IMR-90 (cell line): ENCODE results near the gene CLUH. TPM values are rescaled to one million over a fixed set of nuclear protein-coding genes. Genes with fewer than 3 reads are reported as not detected.

ENCODE experiments used
- ATAC-seq: fragments of 200-7000 bp; cut with Tn5 transposase; 2 replicates; pipeline ENCODE4 v1.9.1; 2020; ENCODE audit warnings: low read depth, mild to moderate bottlenecking, moderate library complexity
- BruUV-seq: library from RNA; stranded (reverse); fragments of 400-500 nt; replicated peaks from 2 replicates; lab custom pipeline; 2021; lab: Mats Ljungman, UMichigan
- CTCF ChIA-PET: fragments of 300-600 bp; formaldehyde crosslinking; extraction: SDS; loops from one replicate; lab custom pipeline; 2021; ENCODE audit warnings: antibody characterized with exemption; lab: Yijun Ruan, JAX
- POLR2A ChIA-PET: fragments of 300-600 bp; sonication (Branson Sonifier 250); formaldehyde crosslinking; loops from one replicate; lab custom pipeline; 2022; ENCODE audit warnings: antibody characterized with exemption; ENCODE audit not compliant: unreplicated experiment; lab: Charles Lee
- DNase-seq: peaks from one replicate; pipeline ENCODE4 v3.0.0; 2013
- H2AFZ ChIP-seq: replicated peaks from 2 replicates; pipeline ENCODE3; 2013; ENCODE audit warnings: low read length, mild to moderate bottlenecking; ENCODE audit not compliant: poor library complexity
- H2AK5ac ChIP-seq: 2 replicates; pipeline ENCODE4 v1.6.1; 2013; ENCODE audit warnings: low read depth, low read length, inconsistent platforms
- H2AK9ac ChIP-seq: replicated peaks from 2 replicates; pipeline ENCODE3; 2013; ENCODE audit warnings: mild to moderate bottlenecking, low read depth, low read length, moderate library complexity; ENCODE audit not compliant: poor library complexity
- H2BK120ac ChIP-seq: 2 replicates; pipeline ENCODE4 v1.6.1; 2013; ENCODE audit warnings: low read depth, low read length, inconsistent platforms
- H2BK15ac ChIP-seq: 3 replicates; pipeline ENCODE4 v1.6.1; 2013; ENCODE audit warnings: low read depth, low read length, inconsistent platforms
- H2BK20ac ChIP-seq: 2 replicates; pipeline ENCODE4 v1.6.1; 2013; ENCODE audit warnings: low read depth, mild to moderate bottlenecking, inconsistent platforms, low read length, moderate library complexity
- H2BK5ac ChIP-seq: 2 replicates; pipeline ENCODE4 v1.6.1; 2013; ENCODE audit warnings: mild to moderate bottlenecking, low read depth, low read length, inconsistent platforms; ENCODE audit not compliant: poor library complexity, severe bottlenecking
- H3K14ac ChIP-seq: replicated peaks from 2 replicates; pipeline ENCODE4 v1.6.1; 2013; ENCODE audit warnings: low read depth, low read length, inconsistent platforms
- H3K18ac ChIP-seq: 2 replicates; pipeline ENCODE4 v1.6.1; 2013; ENCODE audit warnings: low read depth, low read length, control low read depth
- H3K23ac ChIP-seq: 2 replicates; pipeline ENCODE4 v1.6.1; 2013; ENCODE audit warnings: low read depth, low read length, inconsistent platforms
- H3K27ac ChIP-seq: 2 replicates; pipeline ENCODE4 v1.5.1; 2013; ENCODE audit warnings: mild to moderate bottlenecking, control low read depth, low read length; ENCODE audit not compliant: insufficient read depth
- H3K27me3 ChIP-seq: 2 replicates; pipeline ENCODE4 v1.6.1; 2013; ENCODE audit warnings: low read length; ENCODE audit not compliant: control insufficient read depth, insufficient read depth
- H3K36me3 ChIP-seq: 2 replicates; pipeline ENCODE4 v1.6.1; 2013; ENCODE audit warnings: low read length, mixed read lengths; ENCODE audit not compliant: control insufficient read depth, insufficient read depth
- H3K4ac ChIP-seq: 2 replicates; pipeline ENCODE4 v1.6.1; 2013; ENCODE audit warnings: low read depth, low read length, inconsistent platforms
- H3K4me1 ChIP-seq: 2 replicates; pipeline ENCODE4 v1.6.1; 2013; ENCODE audit warnings: low read length, mixed read lengths; ENCODE audit not compliant: control insufficient read depth, insufficient read depth
- H3K4me2 ChIP-seq: 2 replicates; pipeline ENCODE4 v1.6.1; 2013; ENCODE audit warnings: low read depth, mild to moderate bottlenecking, control low read depth, low read length, moderate library complexity
- H3K4me3 ChIP-seq: 2 replicates; pipeline ENCODE4 v1.5.1; 2013; ENCODE audit warnings: low read depth, mild to moderate bottlenecking, control low read depth, low read length, moderate library complexity; ENCODE audit not compliant: insufficient read depth
- H3K56ac ChIP-seq: 2 replicates; pipeline ENCODE4 v1.6.1; 2013; ENCODE audit warnings: low read length, inconsistent platforms; ENCODE audit not compliant: insufficient read depth; ENCODE audit errors: extremely low read depth
- H3K79me1 ChIP-seq, 2 experiments: 2 replicates each; pipeline ENCODE4 v1.6.1; 2013; ENCODE audit warnings: low read length in 2 of 2, inconsistent platforms in 1 of 2, low read depth in 1 of 2
- H3K9ac ChIP-seq: 2 replicates; pipeline ENCODE4 v1.6.1; 2013; ENCODE audit warnings: low read depth, low read length, control low read depth
- H3K9me1 ChIP-seq: 2 replicates; pipeline ENCODE4 v1.6.1; 2013; ENCODE audit warnings: low read length, inconsistent platforms; ENCODE audit not compliant: insufficient read depth
- H3K9me3 ChIP-seq: 2 replicates; pipeline ENCODE4 v1.6.1; 2013; ENCODE audit warnings: low read length; ENCODE audit not compliant: control insufficient read depth, insufficient read depth
- H4K20me1 ChIP-seq: 2 replicates; pipeline ENCODE4 v1.6.1; 2013; ENCODE audit warnings: low read length, inconsistent platforms; ENCODE audit not compliant: insufficient read depth
- H4K5ac ChIP-seq: 2 replicates; pipeline ENCODE4 v1.6.1; 2013; ENCODE audit warnings: mild to moderate bottlenecking, low read depth, low read length, control low read depth
- H4K8ac ChIP-seq, 2 experiments: 2 replicates each; pipeline ENCODE4 v1.6.1; 2013; ENCODE audit warnings: low read depth in 2 of 2, low read length in 2 of 2, control low read depth in 1 of 2, inconsistent platforms in 1 of 2
- H4K91ac ChIP-seq: 2 replicates; pipeline ENCODE4 v1.6.1; 2013; ENCODE audit warnings: low read depth, low read length, inconsistent platforms; ENCODE audit not compliant: insufficient read depth
- BHLHE40 ChIP-seq: fragments of 150-350 bp; IDR thresholded peaks from 2 replicates; pipeline ENCODE4 v1.6.1; 2016; ENCODE audit warnings: mild to moderate bottlenecking, low read depth, low read length
- CEBPB ChIP-seq: IDR thresholded peaks from 2 replicates; pipeline ENCODE4 v1.6.1; 2012; ENCODE audit warnings: low read depth, low read length, improper control_type of control experiment
- CHD1 ChIP-seq: IDR thresholded peaks from 2 replicates; pipeline ENCODE4 v1.6.1; 2012; ENCODE audit warnings: low read depth, low read length, improper control_type of control experiment
- CTCF ChIP-seq: conservative IDR thresholded peaks from 2 replicates; pipeline ENCODE4 v1.5.1; 2012; ENCODE audit warnings: mild to moderate bottlenecking, low read depth, low read length, improper control_type of control experiment
- FOS ChIP-seq: fragments of 150-350 bp; IDR thresholded peaks from 2 replicates; pipeline ENCODE4 v1.6.1; 2016; ENCODE audit warnings: low read depth, low read length
- MAFK ChIP-seq: IDR thresholded peaks from 2 replicates; pipeline ENCODE4 v1.6.1; 2012; ENCODE audit warnings: low read depth, low read length, improper control_type of control experiment
- MAZ ChIP-seq: IDR thresholded peaks from 2 replicates; pipeline ENCODE4 v1.6.1; 2012; ENCODE audit warnings: low read depth, mild to moderate bottlenecking, low read length, improper control_type of control experiment, moderate library complexity, borderline replicate concordance
- MXI1 ChIP-seq: IDR thresholded peaks from 2 replicates; pipeline ENCODE4 v1.6.1; 2012; ENCODE audit warnings: low read depth, mild to moderate bottlenecking, low read length, moderate library complexity, borderline replicate concordance
- NFE2L2 ChIP-seq: fragments of 150-350 bp; IDR thresholded peaks from 2 replicates; pipeline ENCODE4 v1.6.1; 2016; ENCODE audit warnings: low read depth, mild to moderate bottlenecking, low read length
- POLR2A ChIP-seq: IDR thresholded peaks from 2 replicates; pipeline ENCODE4 v1.6.1; 2012; ENCODE audit warnings: mild to moderate bottlenecking, low read depth, low read length
- RAD21 ChIP-seq: IDR thresholded peaks from 2 replicates; pipeline ENCODE4 v1.6.1; 2012; ENCODE audit warnings: low read length, improper control_type of control experiment
- RCOR1 ChIP-seq: IDR thresholded peaks from 2 replicates; pipeline ENCODE4 v1.6.1; 2012; ENCODE audit warnings: mild to moderate bottlenecking, low read length, improper control_type of control experiment; ENCODE audit not compliant: insufficient replicate concordance
- RFX5 ChIP-seq: IDR thresholded peaks from 2 replicates; pipeline ENCODE4 v1.8.0; 2012; ENCODE audit warnings: low read depth, mild to moderate bottlenecking, low read length, moderate library complexity
- SMC3 ChIP-seq: fragments of 150-350 bp; IDR thresholded peaks from 2 replicates; pipeline ENCODE4 v1.6.1; 2016; ENCODE audit warnings: low read depth, mild to moderate bottlenecking, antibody characterized with exemption, low read length, moderate library complexity
- WGBS, 2 experiments: methylation state at CpG; one replicate each; pipeline versions ENCODE4 v1.1.5 to v1.1.7; 2013; ENCODE audit warnings: missing lambda C conversion rate in 2 of 2; ENCODE audit not compliant: insufficient read length in 1 of 2; ENCODE audit errors: extremely low coverage in 2 of 2; 5-methylcytosine and 5-hydroxymethylcytosine counted together
- dilution Hi-C: fragments of 300-500 bp; cut with HindIII; formaldehyde crosslinking; loops from one replicate; pipeline ENCODE4 v1.14.3; 2018; ENCODE audit warnings: low sequenced_read_pairs; ENCODE audit not compliant: unreplicated experiment
- in situ Hi-C: fragments of 300-500 bp; cut with MboI; formaldehyde crosslinking; loops from 3 replicates; pipeline ENCODE4 v1.14.3; 2019; ENCODE audit warnings: low sequenced_read_pairs, inconsistent platforms, mixed read lengths
- intact Hi-C: fragments of 100-400 bp; cut with micrococcal nuclease; formaldehyde crosslinking; loops from 2 replicates; pipeline ENCODE4 v1.10.0; 2022
- polyA plus RNA-seq, 3 experiments: library from polyadenylated mRNA; depleted of rRNA; stranded (reverse); fragments of >200 nt; gene quantifications; 2 replicates each; pipeline ENCODE4 v1.2.3, GENCODE V29; 2012; ENCODE audit warnings: low replicate concordance in 1 of 3
- total RNA-seq: library from RNA; depleted of rRNA; stranded (reverse); fragments of >200 nt; gene quantifications from 2 replicates; pipeline ENCODE4 v1.2.3, GENCODE V29; 2012
- TF ChIP-seq, protein P1 (sequence below): fragments of 150-350 bp; IDR thresholded peaks from 2 replicates; pipeline ENCODE4 v1.6.1; 2016; ENCODE audit warnings: low read depth, mild to moderate bottlenecking, low read length, moderate library complexity, borderline replicate concordance
- TF ChIP-seq, protein P2 (sequence below): fragments of 150-350 bp; IDR thresholded peaks from 2 replicates; pipeline ENCODE4 v1.6.1; 2017; ENCODE audit warnings: mild to moderate bottlenecking, antibody characterized with exemption, low read length, low read depth

CLUH gene
- total and polyA plus RNA-seq, 2 of the 4 experiments (the other 2 are of a cell fraction): 12.9 to 42.0 TPM

DNA sequence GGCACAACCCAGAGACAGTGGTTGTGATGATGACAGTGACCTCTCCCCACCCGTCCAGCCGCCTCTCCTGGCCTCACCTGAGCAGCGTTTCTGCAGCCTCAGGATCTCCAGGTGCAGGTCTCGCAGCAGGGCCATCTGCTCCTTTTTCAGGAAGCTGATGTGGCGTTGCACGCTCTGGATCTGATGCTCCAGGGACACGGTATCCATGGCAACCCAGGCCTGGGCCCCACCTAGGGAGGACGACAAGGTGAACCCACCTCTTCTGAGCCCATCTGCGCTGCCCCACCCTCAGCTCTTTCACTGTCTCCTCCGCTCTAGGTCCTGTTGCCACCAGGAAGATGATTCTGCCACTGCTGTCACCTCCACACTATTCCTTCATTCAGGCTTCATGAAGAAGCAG lies 23.4 kb upstream of the CLUH start:
- Histone ChIP-seq H4K5ac (no peak overlapping the region), H3K14ac (no peak overlapping the region), H2BK15ac (no peak overlapping the region), H3K27ac (no peak overlapping the region), H2BK5ac (no peak overlapping the region), H2BK120ac (no peak overlapping the region), H3K4me3 (no peak overlapping the region), H3K36me3 (no peaks in the 10 kb centered on the region), H2AK5ac (no peak overlapping the region), H4K20me1 (no peaks in the 10 kb centered on the region), H2BK20ac (no peak overlapping the region), H3K23ac (no peak overlapping the region), H2AK9ac (no peak overlapping the region), H3K4ac (no peak overlapping the region), H2AFZ (no peak overlapping the region), H3K27me3 (peaks cover 13% of the 10 kb centered on the region), H3K56ac (no peak overlapping the region), H3K9me3 (no peaks in the 10 kb centered on the region), H4K8ac (no peak overlapping the region), H3K4me2 (no peak overlapping the region), H3K18ac (no peak overlapping the region), H4K91ac (no peak overlapping the region), H3K9me1 (no peaks in the 10 kb centered on the region), H3K79me1 (no peaks in the 10 kb centered on the region), H3K4me1 (no peaks in the 10 kb centered on the region), H3K9ac (no peak overlapping the region)
- POLR2A ChIA-PET: no interaction called here
- intact Hi-C loops: no loop called here
- CTCF ChIA-PET: no interaction called here
- no TSS peak for BruUV-seq
- in situ Hi-C loops: no loop called here
- WGBS, 2 experiments: 56% methylated on average over 4 of the region's 10 CpGs; no CpG with 5 or more reads in 1 of the 2 experiments
- DNase-seq (no peak), ATAC-seq (no peak)
- TF ChIP-seq NFE2L2 (no peak), CTCF (no peak), CHD1 (no peak), RFX5 (no peak), BHLHE40 (no peak), SMC3 (no peak), FOS (no peak), MAZ (no peak), RAD21 (no peak), MAFK (no peak), CEBPB (no peak), RCOR1 (no peak), MXI1 (no peak), POLR2A (no peak)
- TF ChIP-seq, protein P1, sequence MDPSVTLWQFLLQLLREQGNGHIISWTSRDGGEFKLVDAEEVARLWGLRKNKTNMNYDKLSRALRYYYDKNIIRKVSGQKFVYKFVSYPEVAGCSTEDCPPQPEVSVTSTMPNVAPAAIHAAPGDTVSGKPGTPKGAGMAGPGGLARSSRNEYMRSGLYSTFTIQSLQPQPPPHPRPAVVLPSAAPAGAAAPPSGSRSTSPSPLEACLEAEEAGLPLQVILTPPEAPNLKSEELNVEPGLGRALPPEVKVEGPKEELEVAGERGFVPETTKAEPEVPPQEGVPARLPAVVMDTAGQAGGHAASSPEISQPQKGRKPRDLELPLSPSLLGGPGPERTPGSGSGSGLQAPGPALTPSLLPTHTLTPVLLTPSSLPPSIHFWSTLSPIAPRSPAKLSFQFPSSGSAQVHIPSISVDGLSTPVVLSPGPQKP: no peak
- TF ChIP-seq, protein P2, sequence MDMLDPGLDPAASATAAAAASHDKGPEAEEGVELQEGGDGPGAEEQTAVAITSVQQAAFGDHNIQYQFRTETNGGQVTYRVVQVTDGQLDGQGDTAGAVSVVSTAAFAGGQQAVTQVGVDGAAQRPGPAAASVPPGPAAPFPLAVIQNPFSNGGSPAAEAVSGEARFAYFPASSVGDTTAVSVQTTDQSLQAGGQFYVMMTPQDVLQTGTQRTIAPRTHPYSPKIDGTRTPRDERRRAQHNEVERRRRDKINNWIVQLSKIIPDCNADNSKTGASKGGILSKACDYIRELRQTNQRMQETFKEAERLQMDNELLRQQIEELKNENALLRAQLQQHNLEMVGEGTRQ: no peak
- dilution Hi-C loops: no loop called here
